22Rv1 (cell line): ENCODE results near the gene DAZ1.
"Not testable (repeated sequence)": the region's sequence is repeated elsewhere in the genome, so short reads cannot be mapped to it uniquely, and the experiment has no call there.

Experiments
- CTCF ChIP-seq: fragments of 450-650 bp; IDR thresholded peaks from 2 replicates; pipeline ENCODE4 v1.5.1; 2017; ENCODE audit warnings: mild to moderate bottlenecking
- ZFX ChIP-seq: fragments of 450-650 bp; IDR thresholded peaks from 2 replicates; pipeline ENCODE4 v1.6.1; 2017; ENCODE audit warnings: antibody characterized with exemption, borderline replicate concordance

DNA sequence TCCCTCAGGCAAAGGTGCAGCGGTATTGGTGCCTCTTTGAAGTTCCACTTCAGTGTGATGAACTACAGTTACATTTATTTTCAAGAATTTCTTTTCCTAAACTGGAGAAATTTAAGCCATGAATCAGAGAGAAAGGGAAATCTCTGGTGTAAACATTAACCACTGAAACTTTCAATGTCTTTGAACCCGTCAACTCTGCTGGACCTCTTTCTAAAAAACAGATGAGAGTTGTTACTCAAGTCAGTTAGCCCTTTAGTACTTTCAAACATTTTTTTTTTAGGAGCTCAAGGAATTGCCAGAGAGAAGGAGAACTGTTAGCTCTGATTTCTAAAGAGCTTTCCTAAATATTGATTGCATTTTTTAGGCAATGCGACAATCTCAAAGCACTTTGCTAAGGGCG, 8.6 kb upstream of the DAZ1 start:
- not testable (repeated sequence) for TF ChIP-seq CTCF, ZFX
